ENCODE data around the gene KNDC1.

DNA sequence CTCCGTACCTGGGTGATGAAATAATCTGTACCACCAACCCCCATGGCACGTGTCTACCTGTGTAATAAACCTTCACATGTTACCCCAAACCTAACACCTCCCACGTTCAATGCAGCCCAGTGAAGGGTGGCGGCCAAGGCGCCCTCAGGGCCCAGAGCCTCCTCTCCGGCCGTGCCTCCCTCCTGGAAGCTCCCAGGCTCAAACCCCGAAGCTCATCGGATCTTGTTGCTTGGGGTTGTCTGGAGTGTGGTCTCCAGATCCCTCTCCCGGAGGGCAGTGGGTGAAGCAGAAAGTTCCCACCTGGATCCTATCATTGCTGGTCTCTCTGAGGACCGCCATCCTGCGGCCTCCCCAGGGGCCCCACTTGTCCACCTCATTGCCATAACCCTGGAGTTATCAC, 9.4 kb upstream of the KNDC1 start:
- TF ChIP-seq GATA2 (IDR thresholded peaks at IDR 0.05; ENCODE audit: low read depth, low read length): no peak
- TF ChIP-seq GATA3 (IDR thresholded peaks at IDR 0.05; ENCODE audit: low read depth, low read length): no peak

Data from SH-SY5Y (cell line).